ENCODE measurements around the gene DLG2. TPM values are rescaled to one million over a fixed set of nuclear protein-coding genes. Genes with fewer than 3 reads are reported as not detected.

Gene DLG2
- total and polyA plus RNA-seq, 2 donors (not counting 3 experiments of a cell fraction or from before 2014, with no cell fraction given) = 0.15 to 1.1 TPM

GRCh38 chr11:85525686-85526085, 101.5 kb downstream of the DLG2 start:
- Histone ChIP-seq H3K4me1 (ENCODE audit: control insufficient read depth, extremely low read depth, insufficient read depth, low read length) (no peaks in the 10 kb centered on the region), H3K27ac (ENCODE audit: insufficient read depth, low read depth, low read length) (no peak overlapping the region), H3K79me2 (ENCODE audit: control insufficient read depth, insufficient read depth, low read length) (no peaks in the 10 kb centered on the region), H4K20me1 (replicated peaks; ENCODE audit: control insufficient read depth, extremely low read depth, insufficient read depth, low read length) (no peaks in the 10 kb centered on the region), H2AFZ (ENCODE audit: low read depth, low read length) (no peak overlapping the region), H3K4me3 (replicated peaks in 1 of 3; ENCODE audit: insufficient read depth in 1 of 3, low read depth in 1 of 3, low read length in 3 of 3) (no peak overlapping the region), H3K4me2 (ENCODE audit: insufficient read depth, low read length) (no peak overlapping the region), H3K27me3 (ENCODE audit: control insufficient read depth in 2 of 2, insufficient read depth in 2 of 2, low read length in 2 of 2) (no peaks in the 10 kb centered on the region), H3K9me3 (replicated peaks; ENCODE audit: control insufficient read depth, insufficient read depth, low read length) (no peaks in the 10 kb centered on the region), H3K36me3 (ENCODE audit: control insufficient read depth in 2 of 2, extremely low read depth in 1 of 2, insufficient read depth in 2 of 2, low read length in 2 of 2) (no peaks in the 10 kb centered on the region), H3K9me1 (replicated peaks; ENCODE audit: control insufficient read depth, extremely low read depth, insufficient read depth, low read length) (no peaks in the 10 kb centered on the region), H3K9ac (replicated peaks; ENCODE audit: extremely low read depth, insufficient read depth, low read length) (no peak overlapping the region)
- ChIA-PET CTCF (no interaction called here), POLR2A (no interaction called here)
- DNase-seq (ENCODE audit: low read depth, low spot score) (no peak), FAIRE-seq (no peak)
- intact Hi-C loops (cut with micrococcal nuclease) (no loop called here), dilution Hi-C loops (cut with MboI; ENCODE audit: extremely low pct_ligation_motif_present, low sequenced_read_pairs) (no loop called here)
- BruUV-seq (replicated peaks) = no TSS peak
- TF ChIP-seq MYC (IDR thresholded peaks at IDR 0.05; ENCODE audit: low read depth, low read length) (no peak), GATA2 (IDR thresholded peaks at IDR 0.05; ENCODE audit: insufficient read depth, insufficient read length, low read depth, low read length) (no peak), JUN (IDR thresholded peaks at IDR 0.05; ENCODE audit: borderline replicate concordance, insufficient read depth, insufficient read length, low read depth) (no peak), EZH2 (IDR thresholded peaks at IDR 0.05; ENCODE audit: borderline replicate concordance, low read depth, low read length, severe bottlenecking) (no peak)

GRCh38 chr11:85517272-85517671, 109.9 kb downstream of the DLG2 start:
- DNase-seq (ENCODE audit: low read depth, low spot score) (no peak), FAIRE-seq (no peak)
- Histone ChIP-seq H3K9ac (replicated peaks; ENCODE audit: extremely low read depth, insufficient read depth, low read length) (no peak overlapping the region), H2AFZ (ENCODE audit: low read depth, low read length) (no peak overlapping the region), H3K9me1 (replicated peaks; ENCODE audit: control insufficient read depth, extremely low read depth, insufficient read depth, low read length) (no peaks in the 10 kb centered on the region), H3K27me3 (ENCODE audit: control insufficient read depth in 2 of 2, insufficient read depth in 2 of 2, low read length in 2 of 2) (no peaks in the 10 kb centered on the region), H3K79me2 (ENCODE audit: control insufficient read depth, insufficient read depth, low read length) (no peaks in the 10 kb centered on the region), H4K20me1 (replicated peaks; ENCODE audit: control insufficient read depth, extremely low read depth, insufficient read depth, low read length) (no peaks in the 10 kb centered on the region), H3K36me3 (ENCODE audit: control insufficient read depth in 2 of 2, extremely low read depth in 1 of 2, insufficient read depth in 2 of 2, low read length in 2 of 2) (no peaks in the 10 kb centered on the region), H3K4me1 (ENCODE audit: control insufficient read depth, extremely low read depth, insufficient read depth, low read length) (no peaks in the 10 kb centered on the region), H3K9me3 (replicated peaks; ENCODE audit: control insufficient read depth, insufficient read depth, low read length) (no peaks in the 10 kb centered on the region), H3K4me3 (replicated peaks in 1 of 3; ENCODE audit: insufficient read depth in 1 of 3, low read depth in 1 of 3, low read length in 3 of 3) (no peak overlapping the region), H3K4me2 (ENCODE audit: insufficient read depth, low read length) (no peak overlapping the region), H3K27ac (ENCODE audit: insufficient read depth, low read depth, low read length) (no peak overlapping the region)
- intact Hi-C loops (cut with micrococcal nuclease) (no loop called here), dilution Hi-C loops (cut with MboI; ENCODE audit: extremely low pct_ligation_motif_present, low sequenced_read_pairs) (no loop called here)
- ChIA-PET POLR2A (no interaction called here), CTCF (no interaction called here)
- TF ChIP-seq POLR2AphosphoS5 (IDR thresholded peaks at IDR 0.05; ENCODE audit: insufficient read depth, low read depth, low read length) = no peak
- no TSS peak for BruUV-seq (replicated peaks)
